Left kidney (tissue), 2 donors: Measurements from ENCODE around the gene ANO2. TPM values are rescaled to one million over a fixed set of nuclear protein-coding genes. Genes with fewer than 3 reads are reported as not detected.
A peak's percentile ranks its signal among the peaks of the same experiment; 100 is the strongest.

Experiments used
- DNase-seq: peaks from one replicate; pipeline ENCODE4 v3.0.0-alpha.2; 2013
- polyA plus RNA-seq: library from polyadenylated mRNA; unstranded; fragments of 120-200 nt; gene quantifications from one replicate; pipeline ENCODE4 v1.2.1, GENCODE V29; 2013; ENCODE audit not compliant: insufficient read length

ANO2 gene
- polyA plus RNA-seq, 1 donor, result 4.9 TPM

DNA sequence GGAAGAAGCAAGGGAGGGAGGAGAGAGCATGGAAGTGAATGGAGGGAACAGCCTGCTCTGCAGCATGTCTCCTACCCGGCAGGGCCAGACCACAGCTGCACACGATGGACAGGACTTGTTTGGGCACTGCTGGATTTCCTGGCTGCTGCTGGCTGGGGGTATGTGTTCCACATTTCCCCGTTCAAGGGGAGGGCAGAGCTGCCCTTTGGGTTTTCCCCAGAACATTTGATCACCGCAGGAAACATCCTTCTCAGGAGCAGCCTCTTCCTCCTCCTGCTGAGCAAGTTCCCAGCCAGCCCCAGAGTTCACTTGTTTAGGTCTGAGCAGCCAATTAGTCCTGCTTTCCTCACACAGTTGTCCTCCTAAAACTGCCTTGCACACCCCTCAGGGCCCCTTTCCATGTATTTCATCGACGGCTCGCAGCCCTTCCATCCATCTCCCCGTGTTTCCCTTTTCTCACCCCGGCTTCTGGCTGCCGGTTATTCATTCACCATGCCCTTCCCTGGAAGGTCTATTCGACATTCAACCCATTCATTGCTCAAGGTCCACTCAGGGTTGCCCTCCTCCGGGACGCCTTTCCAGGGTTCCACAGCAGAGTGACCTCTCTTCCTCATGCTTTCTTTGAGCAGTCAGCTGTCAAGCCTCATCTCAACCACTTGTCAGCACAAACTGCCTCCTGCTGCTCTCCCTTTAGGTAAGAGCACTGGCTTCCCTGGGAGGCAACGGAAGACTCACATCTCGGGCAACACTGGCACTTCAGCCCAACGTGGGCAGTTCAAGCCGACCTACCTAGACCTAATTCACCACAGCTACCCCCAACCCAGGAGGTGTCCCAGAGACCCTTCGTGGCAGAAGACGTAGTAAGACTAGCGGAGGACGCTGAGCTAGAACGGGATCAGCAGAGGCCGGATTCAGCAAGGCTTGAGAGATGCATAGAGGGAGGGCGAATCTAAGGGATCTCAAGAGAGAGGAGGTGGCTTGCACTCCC is 20.1 kb upstream of the ANO2 start:
- DNase-seq, result no peak

DNA sequence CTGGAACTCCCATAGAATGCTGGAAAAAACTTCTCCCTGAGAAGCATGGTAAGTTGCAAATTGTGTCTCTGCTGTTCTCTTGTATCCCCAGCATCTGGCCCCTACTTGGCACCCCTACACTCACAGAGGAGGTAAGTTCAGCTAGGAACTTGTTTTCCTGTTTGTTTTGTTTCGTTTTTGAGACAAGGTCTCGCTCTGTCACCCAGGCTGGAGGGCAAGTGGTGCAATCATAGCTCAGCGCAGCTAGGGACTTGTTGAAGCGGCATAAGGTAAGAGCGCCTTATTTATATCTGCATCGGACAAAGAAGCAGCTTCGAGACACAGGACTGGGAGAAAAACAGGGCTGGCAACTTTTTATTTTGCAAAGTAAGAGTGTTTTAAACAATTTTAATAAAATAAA is 18.5 kb upstream of the ANO2 start:
- DNase-seq, result no peak

GRCh38 chr12:5960783-5961182 is 15.7 kb upstream of the ANO2 start:
- no peak for DNase-seq

- no peak for DNase-seq
Measured at GRCh38 chr12:5956987-5957386, 11.9 kb upstream of the ANO2 start.

DNA sequence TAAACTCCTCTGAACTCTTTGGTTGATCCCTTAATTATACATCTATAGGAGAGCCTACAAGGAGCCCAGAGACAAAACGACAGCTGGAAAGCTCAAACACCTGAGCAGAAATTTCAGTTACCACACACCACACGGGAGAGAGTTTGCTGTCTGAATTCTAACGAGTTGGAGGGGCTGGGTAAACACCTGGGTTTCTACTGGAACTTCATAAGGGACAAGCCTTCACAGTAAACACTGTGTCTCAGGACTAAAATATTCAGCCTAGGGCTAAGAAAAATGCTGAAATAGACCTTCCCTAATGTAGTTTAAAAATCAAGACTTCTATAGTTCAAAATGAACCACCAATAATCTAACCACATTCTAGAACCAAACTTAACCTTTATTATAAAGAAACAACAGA is 9.6 kb upstream of the ANO2 start:
- DNase-seq, result no peak

DNA sequence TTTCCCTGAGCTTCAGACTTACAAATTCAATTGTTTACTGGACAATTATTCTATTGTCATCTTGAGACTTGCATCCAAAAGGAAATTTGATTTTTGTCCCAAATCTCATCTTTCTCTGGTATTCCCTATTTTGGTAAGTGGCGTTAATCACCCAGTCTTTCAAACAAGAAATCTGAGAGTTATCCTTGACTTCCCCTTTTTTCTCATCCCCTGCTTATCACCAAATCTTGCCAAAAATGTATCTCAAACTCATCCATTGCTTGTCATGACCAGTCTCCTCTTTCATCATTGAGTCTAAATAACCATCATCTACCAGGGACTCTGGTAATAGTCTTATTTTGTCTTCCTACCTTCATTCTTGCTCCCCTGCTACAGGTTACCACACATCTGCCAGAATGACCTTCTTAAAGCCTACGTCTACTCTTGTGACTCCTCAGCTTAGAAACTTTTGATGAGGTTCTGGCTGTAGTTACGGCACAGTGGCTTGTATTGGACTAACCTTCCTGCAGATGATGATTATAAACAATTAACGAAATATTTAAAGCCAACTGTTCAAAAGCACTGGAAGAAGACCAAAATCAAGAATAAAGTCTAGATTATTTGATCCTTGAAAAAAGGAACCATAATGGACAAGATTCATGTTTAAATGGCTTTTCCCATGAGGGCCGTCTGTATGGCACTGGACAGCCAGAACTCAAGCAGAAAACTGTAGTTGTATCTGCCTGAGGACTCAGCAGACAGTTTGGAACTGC is 9.0 kb upstream of the ANO2 start:
- no peak for DNase-seq

- no peak for DNase-seq
Measured at GRCh38 chr12:5952031-5952430, 7.0 kb upstream of the ANO2 start.

DNA sequence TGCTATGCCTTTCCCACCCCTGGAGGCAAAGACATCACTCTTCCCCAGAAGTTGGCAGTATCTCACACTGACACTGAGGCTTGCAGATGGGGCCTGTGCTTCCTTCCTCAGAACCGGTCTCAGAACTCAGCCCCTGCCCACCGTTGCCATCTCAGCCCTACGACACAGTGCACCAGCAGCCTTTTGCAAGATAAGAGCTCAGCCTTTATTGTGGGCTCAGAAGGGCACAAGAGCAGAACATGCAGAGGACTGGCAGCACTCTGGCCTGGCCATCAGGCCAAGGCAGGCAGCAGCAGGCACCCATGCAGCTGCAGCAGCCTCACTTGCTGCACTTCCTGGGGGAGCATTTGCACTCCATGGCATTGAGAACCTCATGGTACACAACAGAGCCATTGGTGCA is 3.6 kb upstream of the ANO2 start:
- no peak for DNase-seq

GRCh38 chr12:5947006-5947405 is 1.9 kb upstream of the ANO2 start:
- DNase-seq, result no peak

GRCh38 chr12:5946388-5946787 is 1.3 kb upstream of the ANO2 start:
- no peak for DNase-seq

DNA sequence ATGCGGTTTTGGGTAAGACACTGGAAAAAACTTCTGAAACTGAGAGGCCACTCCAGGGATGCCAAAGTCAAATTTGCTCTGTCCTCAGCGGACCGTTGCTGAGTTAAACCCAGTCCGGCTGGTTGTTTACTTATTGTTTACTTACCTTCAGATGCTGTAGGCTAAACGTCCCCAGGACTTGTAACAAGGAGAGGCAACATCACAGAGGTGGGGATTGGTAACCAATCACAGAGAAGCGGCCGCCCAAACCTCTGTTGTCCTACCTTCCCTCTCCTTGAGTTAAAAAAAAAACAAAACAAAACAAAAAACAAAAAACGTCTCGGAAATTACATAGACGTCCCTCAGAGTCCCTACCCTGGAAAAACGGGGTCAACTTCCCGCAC is 380 bp downstream of the ANO2 start:
- DNase-seq, result peak; percentile 19

DNA sequence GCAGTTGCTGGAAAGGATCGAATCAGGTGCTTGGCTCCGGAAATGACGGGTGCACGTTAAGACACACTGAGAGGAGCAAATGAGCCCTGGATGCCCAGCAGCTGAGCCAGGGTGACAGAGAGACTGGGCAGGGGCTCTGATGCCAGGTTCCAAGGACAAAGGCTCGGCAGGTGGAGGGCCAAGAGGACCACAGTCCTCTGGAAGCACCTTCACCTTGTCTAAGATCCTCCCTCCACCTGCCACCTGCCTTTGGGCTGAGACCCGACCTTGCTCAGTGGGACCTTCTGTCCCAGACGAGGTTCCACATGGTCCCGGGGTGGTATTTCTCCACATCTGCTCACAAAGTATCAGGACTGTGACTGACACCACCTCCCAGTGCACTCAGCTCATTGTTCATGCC is 1.0 kb downstream of the ANO2 start:
- no peak for DNase-seq

DNA sequence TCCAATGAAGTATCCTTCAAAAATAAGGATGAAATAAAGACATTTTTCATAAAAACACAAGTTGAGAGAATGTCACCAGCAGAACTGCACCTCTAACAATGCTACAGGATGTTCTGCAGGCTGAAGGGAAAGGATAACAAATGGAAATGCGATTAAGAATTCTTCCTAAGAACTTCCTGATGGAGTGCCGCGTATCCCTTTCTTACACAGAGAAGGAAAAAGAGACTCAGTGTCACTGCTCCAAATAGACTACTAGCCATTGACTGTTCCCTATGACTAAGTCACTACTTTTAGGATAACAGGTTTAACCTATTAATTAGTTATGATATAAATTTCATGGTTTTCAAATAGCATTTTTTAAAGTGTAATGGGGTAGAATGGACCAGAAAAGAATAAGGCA is 3.2 kb downstream of the ANO2 start:
- no peak for DNase-seq

GRCh38 chr12:5927732-5928516 is 17.1 kb downstream of the ANO2 start:
- no peak for DNase-seq

DNA sequence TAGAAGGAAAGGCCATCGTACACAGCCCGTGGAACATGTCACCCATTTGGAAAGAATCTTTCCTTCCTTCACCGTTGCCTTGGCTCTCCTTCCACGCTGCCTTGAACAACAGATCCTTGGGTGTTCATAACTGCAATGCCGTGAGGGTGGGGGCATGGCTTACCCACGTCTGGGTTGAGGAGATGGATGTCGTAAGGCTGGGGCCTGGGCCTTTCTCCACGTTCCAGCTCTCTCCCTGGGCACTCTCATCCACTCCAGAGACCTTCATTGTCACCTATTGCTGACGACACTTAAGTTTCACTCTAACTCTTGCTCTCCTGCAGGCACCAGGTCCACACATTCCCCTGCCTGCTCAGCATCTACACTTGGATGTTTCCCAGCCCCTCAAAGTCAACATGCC is 19.4 kb downstream of the ANO2 start:
- no peak for DNase-seq

GRCh38 chr12:5924342-5924741 is 20.7 kb downstream of the ANO2 start:
- DNase-seq, result no peak

GRCh38 chr12:5923751-5924150 is 21.3 kb downstream of the ANO2 start:
- no peak for DNase-seq

GRCh38 chr12:5923043-5923605 is 21.9 kb downstream of the ANO2 start:
- DNase-seq, result no peak

DNA sequence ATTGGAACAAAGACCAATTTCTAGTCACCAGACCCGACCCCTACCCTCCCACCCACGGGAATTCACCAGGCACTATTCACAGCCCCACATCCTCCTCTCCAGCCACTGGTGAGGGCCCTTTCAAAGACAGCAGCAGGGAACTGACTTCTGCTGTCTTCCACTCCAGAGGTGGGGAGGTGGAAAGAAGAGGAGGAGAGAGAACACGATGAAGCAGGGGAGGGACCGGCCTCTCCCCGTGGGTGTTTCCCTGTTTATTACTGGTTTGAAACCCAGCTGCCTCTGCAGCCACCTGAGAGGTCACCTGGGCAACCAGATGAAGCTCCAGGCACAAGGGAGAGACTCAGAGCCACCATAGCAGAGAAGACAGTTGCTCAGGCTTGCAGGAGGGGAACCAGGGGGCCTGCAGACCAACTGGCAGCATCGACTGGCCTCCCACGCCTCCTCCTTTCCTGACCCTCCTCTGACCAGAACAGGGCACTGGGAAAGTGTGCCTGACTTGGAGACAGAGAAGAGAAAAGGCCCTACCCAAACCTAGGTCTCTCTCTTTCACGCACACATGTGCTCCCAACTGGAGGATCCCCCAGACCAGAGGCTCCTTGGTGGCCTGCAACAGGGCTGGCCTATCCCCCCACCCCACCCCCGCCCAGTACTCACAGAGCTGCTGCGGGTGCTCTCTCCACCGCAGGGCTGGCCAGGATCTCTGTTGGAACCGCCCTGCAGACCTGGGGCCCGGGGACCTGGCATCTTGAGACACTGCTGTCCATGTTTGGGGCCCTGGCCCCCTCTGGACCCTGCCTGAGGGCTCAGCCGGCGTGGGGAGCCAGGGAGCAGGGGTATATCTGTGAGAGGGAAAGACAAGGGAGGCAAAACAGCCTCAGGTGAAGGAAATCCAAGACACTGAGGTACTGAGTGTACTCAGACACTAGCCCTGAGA is 22.8 kb downstream of the ANO2 start:
- peak; percentile 27 for DNase-seq

DNA sequence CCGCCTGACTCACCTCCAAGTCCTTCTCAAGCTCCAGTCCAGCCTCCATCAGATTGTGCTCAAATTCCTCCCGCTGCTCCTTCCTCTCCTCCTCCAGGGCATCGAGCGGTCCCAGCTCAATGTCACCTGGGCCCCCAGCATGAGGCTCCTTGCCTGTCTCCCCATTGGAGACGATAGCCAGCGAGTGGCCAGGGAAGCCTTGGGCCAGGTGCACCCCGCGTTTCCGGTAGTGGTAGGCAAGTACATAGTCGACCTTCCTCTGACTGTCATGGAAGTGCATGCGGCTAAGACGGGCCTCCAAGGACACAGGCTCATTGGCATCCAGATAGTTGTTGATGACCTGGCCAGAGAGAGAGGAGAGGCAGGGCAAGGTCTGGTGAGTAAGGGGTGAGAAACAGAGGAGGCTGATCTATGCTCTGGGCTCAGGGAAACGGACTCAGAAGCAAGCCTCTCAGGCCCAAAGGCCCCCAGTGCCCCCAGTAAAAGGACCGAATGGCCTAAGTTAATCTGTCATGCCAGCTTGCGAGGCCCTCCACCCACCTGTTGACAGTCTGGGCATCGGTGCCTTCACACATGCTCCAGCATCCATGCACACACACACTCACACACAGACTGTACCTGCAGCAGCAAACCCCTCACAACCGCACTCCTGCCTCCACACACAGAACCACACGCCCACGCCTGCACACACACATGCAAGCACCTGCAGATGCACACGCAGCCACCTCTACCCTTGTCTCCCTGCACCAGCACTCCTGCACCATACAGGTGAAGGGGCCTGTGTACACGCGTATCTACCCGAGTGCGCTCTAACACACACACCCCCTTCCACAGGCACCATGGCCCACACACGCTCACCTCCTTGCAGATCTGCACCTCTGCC is 23.8 kb downstream of the ANO2 start:
- DNase-seq, result no peak
